Renal cortical epithelial cell (primary cell): ENCODE results near the gene MARVELD3. TPM values are rescaled to one million over a fixed set of nuclear protein-coding genes. Genes with fewer than 3 reads are reported as not detected.
A peak's percentile ranks its signal among the peaks of the same experiment; 100 is the strongest.

Source experiments
- DNase-seq: peaks from one replicate; pipeline ENCODE4 v3.0.0-alpha.2; 2011; ENCODE audit warnings: low read depth
- total RNA-seq: library from RNA; depleted of rRNA; stranded (reverse); fragments of >200 nt; gene quantifications from 2 replicates; pipeline ENCODE4 v1.2.3, GENCODE V29; 2014

Gene MARVELD3
- total RNA-seq, 1 donor from 2014 or later: 0.89 TPM

GRCh38 chr16:71622088-71622487 is 3.9 kb upstream of the MARVELD3 start:
- DNase-seq: no peak

DNA sequence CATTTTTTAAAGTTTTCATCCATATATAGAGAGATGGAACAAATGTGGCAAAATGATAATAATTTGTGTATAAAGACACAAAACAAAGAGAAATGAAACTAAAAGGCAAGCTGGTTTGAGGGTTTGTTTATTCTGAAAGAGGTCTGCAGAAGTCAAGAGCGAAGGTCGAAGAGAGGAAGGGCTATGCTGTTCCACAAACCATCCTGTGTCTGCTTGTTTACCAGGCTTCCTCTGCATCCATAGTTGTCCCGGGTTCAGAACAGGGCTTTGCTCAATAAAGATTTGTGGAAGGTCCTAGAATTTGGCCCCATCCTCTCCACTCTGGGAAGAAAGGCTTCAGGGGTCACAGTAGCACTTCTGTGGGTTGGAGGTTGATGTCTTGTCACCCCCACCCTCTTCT is 2.4 kb upstream of the MARVELD3 start:
- no peak for DNase-seq

DNA sequence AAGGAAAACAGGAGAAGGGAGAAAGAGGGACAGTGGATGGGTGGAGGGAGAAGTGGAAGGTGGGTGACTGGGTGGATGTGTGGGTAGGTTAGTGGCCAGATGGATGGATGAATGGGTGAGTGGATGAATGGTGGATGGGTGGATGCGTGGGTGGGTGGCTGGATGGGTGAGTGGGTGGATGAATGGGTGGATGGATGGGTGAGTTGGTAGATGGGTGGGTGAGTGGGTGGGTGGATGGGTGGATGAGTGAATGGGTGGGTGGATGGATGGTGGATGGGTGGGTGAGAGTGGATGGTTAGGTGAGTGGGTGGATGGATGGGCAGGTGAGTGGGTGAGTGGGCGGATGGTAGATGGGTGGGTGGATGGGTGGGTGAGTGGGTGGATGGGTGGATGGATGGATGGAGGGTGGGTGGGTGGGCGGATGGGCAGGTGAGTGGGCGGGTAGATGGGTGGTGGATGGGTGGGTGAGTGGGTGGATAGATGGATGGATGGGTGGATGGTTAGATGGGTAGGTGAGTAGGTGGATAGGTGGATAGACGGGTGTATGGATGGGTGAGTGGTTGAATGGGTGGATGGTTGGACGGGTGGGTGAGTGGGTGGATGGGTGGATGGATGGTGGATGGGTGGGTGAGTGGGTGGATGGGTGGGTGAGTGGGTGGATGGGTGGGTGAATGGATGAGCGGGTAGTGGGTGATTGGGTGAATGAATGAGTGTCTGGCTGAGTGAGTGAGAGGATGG is 702 bp upstream of the MARVELD3 start:
- no peak for DNase-seq

- no peak for DNase-seq
Observed at GRCh38 chr16:71626858-71627213, 852 bp downstream of the MARVELD3 start.

DNA sequence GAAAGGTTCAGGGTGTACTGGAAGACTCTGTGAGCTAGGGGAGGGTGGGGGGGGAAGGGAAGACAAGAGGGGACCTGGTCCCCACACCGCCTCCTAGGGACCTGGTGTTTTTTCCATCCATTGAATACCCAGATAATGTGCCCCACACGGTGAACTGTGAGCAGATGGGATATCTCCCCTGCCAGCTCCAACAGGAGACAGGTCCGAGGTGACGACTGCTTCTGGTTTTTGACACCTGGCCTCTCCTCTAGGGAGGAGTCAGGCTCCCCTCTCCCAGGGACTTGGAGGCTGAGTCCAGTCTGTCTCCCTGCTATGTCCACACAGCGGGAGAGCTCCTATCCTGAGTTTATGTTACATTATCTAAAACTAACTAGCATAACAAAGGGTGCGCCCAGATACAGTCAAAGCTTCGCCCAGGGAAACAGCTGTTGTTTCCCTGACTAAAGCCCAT is 1.8 kb downstream of the MARVELD3 start:
- no peak for DNase-seq

- DNase-seq: peak; percentile 64
Observed at GRCh38 chr16:71628810-71629209, 2.8 kb downstream of the MARVELD3 start.

DNA sequence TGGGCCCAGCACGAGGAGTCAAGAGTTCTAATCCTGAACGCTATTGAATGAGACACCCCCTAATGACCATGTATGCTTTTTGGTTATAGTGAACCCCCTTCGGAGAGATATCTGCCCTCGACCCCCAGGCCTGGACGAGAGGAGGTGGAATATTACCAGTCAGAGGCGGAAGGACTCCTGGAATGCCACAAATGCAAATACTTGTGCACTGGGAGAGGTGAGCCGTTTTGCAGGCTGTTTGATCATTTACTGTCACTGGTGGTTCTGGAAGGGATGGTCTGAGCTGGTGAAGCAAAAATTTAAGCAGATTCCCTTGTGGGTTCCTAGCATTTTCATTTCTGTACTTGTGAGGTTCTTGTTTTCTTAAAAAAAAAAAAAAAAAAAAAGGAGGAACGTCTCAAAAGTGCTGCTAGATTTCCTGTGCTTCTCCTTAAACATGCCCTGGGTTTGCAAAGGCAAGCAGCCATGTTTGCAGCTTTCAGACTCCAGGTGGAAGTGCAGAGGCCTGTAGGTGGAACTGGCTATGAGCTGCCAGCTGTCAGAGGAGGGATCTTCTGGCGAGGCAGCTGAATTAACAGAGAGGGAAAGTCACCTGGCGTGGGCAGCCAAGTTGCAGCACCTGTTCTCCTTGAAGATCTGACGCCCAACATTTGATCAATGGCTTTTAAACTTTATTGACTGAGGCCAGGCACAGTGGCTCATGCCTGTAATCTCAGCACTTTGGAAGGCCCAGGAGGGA is 3.5 kb downstream of the MARVELD3 start:
- DNase-seq: no peak

GRCh38 chr16:71630808-71631207 is 4.8 kb downstream of the MARVELD3 start:
- DNase-seq: peak; percentile 19

- no peak for DNase-seq
Observed at GRCh38 chr16:71631776-71632175, 5.8 kb downstream of the MARVELD3 start.

GRCh38 chr16:71635632-71636031 is 9.6 kb downstream of the MARVELD3 start:
- no peak for DNase-seq

DNA sequence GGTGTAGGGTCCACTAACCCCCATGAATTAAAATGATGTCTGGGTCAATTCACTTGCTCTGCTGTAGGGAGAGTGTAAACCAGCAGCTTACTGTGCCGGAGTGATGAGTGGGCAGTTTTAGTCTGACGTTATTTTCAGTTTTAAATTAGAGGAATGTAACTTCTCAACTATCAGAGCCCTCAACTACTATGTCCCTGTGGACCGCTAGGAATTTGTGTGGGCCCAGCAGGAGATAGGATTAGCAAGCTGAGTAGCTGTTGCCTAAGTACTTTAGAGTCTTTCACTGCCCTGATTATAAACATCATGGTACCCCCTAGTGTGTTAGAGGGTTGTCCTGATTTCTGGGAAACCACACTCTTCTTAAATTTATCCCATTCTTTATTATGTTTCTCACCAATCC is 11.4 kb downstream of the MARVELD3 start:
- no peak for DNase-seq

DNA sequence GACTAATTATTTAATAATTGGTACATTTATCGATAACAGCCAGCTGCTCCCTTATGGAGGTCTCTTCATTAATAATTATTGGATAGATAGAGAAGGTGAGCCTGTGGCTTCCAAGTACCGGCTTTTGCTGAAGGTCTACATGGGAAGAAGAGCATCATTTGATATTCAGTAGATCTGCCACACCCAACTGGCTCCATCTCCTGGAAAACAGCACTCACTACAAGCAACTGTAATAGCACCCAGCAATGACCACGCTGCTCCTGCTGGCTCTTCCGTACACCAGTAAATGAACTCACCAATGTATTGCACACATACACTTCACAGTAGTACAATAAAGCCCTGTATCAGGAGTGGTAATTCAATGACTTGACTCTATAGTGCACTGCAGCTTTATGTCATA is 19.5 kb downstream of the MARVELD3 start:
- DNase-seq: peak; percentile 18

DNA sequence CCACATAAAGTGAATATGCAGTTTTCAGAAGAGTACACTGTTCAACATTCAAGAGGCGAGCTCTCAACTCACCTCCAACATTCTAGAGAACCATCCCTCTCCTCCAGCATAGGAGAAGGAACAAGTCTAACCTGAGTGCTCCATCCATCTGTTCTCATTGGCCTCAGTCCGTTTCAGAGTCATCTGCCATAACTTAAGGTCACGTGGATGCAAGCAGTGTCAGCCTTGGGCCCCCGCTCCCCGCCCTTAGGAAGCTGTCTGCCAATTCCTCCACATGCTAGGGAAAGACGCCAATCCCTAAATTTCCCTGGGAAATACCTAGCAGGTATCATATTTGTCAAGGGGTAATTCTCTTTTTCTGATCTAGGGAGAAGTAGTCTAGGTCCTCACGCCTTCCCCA is 21.4 kb downstream of the MARVELD3 start:
- no peak for DNase-seq

- no peak for DNase-seq
Observed at GRCh38 chr16:71648162-71648561, 22.2 kb downstream of the MARVELD3 start.

DNA sequence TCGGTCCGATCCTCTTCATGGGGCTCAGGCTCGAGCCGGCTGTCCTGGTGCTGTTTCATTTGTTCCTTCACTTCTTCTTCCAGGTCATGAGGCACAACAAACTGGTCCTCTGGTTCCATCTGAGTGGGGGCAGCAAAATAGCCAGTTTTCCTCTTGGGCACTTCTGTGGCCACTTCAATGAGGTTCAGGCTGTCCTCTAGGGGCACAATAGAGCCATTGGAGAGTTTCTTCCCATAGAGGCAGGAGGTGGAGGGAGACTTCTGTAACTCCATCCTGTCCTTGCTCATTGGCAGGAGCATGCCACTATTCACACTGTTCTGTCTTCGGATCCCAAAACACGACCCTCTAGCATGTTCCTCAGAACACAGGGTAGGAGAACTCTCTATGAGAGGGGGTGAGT is 22.9 kb downstream of the MARVELD3 start:
- no peak for DNase-seq

DNA sequence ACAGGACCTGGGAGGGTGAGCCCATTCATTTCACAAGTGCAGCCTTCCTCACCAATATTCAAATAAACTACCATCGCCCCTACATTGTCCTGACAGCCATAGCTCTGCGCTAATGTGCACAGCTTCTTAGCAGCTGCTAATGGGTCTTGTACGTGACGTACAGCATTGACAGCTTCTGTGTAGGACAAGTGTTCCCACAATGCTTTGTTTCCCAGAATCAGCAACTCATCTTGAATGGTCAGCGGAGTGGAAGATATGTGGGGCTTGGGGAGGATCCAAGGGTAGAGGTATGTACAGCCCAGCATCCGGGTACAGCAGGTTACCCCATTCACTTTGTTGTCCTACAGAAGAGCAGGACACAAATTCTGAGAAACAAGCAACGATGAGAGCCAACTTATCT is 23.7 kb downstream of the MARVELD3 start:
- no peak for DNase-seq

- peak; percentile 91 for DNase-seq
Observed at GRCh38 chr16:71658771-71659170, 32.8 kb downstream of the MARVELD3 start.

DNA sequence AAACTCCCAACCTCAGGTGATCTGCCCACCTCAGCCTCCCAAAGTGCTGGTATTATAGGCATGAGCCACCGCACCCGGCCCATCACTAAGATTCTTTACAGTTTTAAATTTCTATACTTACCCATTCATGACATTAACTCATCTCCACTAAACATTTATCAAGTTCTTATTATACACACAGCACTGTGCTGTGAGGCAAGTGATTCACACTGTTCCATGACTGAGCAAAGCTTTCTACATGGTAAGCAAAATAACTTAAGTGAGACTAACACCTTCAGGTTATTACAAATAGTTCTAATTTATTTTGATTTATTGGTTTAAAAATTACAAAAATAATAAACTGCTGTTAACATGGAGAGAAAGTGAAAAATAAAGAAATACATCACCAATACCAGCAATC is 33.5 kb downstream of the MARVELD3 start:
- DNase-seq: peak; percentile 55

GRCh38 chr16:71666264-71666663 is 40.3 kb downstream of the MARVELD3 start:
- DNase-seq: no peak

GRCh38 chr16:71666928-71667707 is 41.1 kb downstream of the MARVELD3 start:
- no peak for DNase-seq

- DNase-seq: no peak
Observed at GRCh38 chr16:71669926-71670536, 44.0 kb downstream of the MARVELD3 start.

GRCh38 chr16:71670537-71670936 is 44.6 kb downstream of the MARVELD3 start:
- no peak for DNase-seq
